ENCODE data around the gene RASA2.
"Not testable (repeated sequence)": the region's sequence is repeated elsewhere in the genome, so short reads cannot be mapped to it uniquely, and the experiment has no call there.

RASA2 gene

DNA sequence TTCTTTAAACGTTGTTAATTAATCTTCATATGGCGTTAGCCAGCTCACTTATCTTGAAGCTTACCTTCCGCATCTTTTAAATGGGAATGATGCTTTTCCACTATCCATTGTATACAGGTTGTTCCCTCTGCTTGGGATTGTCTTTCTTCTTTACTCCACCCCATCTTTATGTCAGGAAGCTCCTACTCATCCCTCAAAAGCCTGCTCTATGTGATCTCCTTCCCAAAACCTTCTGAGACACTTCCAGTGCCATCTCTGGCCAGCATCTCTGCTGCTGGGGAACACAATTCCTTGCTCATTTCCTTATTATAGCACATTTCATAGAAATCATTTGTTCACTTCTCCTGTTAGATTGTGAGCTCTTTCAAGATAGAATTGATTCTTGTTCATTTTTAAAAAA lies 4.3 kb downstream of the RASA2 start:
- no peak for DNase-seq (ENCODE audit: low read depth)
- in situ Hi-C loops (cut with HindIII; ENCODE audit: low sequenced_read_pairs), result no loop called here
- TF ChIP-seq, protein P1, sequence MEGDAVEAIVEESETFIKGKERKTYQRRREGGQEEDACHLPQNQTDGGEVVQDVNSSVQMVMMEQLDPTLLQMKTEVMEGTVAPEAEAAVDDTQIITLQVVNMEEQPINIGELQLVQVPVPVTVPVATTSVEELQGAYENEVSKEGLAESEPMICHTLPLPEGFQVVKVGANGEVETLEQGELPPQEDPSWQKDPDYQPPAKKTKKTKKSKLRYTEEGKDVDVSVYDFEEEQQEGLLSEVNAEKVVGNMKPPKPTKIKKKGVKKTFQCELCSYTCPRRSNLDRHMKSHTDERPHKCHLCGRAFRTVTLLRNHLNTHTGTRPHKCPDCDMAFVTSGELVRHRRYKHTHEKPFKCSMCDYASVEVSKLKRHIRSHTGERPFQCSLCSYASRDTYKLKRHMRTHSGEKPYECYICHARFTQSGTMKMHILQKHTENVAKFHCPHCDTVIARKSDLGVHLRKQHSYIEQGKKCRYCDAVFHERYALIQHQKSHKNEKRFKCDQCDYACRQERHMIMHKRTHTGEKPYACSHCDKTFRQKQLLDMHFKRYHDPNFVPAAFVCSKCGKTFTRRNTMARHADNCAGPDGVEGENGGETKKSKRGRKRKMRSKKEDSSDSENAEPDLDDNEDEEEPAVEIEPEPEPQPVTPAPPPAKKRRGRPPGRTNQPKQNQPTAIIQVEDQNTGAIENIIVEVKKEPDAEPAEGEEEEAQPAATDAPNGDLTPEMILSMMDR (IDR thresholded peaks at IDR 0.05; ENCODE audit: low read depth, low read length, missing control alignments), result no peak
- no peak overlapping the region for H3K4me3 ChIP-seq (ENCODE audit: low read depth, low read length)

DNA sequence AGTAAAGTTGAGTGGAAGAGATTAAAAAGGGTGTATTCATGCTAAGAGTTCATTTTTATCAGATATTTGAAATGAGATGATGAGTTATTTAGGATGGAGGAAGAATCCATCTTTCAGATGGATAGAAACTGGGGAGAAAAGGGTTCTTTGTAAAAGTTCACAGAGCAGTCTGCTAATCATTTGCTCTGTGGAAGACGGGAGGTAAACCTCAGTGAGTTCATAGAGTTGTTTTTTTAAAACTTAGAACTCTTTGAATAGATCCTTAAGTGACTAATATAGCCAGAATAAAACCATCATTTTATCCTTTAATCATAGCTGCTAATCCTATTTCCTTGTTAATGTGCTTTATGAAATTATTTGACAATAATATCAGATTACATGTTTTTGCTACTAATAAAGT lies 5.1 kb downstream of the RASA2 start:
- TF ChIP-seq, protein P1 (IDR thresholded peaks at IDR 0.05; ENCODE audit: low read depth, low read length, missing control alignments), result no peak
- no peak for DNase-seq (ENCODE audit: low read depth)
- in situ Hi-C loops (cut with HindIII; ENCODE audit: low sequenced_read_pairs), result no loop called here

DNA sequence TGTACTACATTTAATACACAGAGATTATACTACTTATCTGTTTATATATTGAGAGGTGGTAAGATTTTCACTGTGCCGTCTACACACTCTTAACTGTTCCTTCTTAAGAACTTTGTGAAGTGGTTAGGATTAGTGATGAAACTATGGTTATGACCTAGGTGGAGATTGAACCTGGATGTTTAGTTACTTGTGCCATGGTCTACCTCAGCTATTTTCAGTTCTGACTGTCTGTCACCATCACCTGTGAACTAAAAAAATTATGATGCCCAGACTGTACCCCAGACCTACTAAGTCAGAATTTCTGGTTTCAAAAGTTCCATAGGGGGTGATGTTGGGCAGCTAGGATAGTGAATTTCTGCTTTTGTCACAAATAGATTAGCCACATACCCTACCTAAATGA lies 6.4 kb downstream of the RASA2 start:
- TF ChIP-seq, protein P1 (IDR thresholded peaks at IDR 0.05; ENCODE audit: low read depth, low read length, missing control alignments), result no peak
- in situ Hi-C loops (cut with HindIII; ENCODE audit: low sequenced_read_pairs), result no loop called here
- H3K4me3 ChIP-seq (ENCODE audit: low read depth, low read length), result no peak overlapping the region
- DNase-seq (ENCODE audit: low read depth), result no peak

More for the DNA sequence above, 5.1 kb downstream of the RASA2 start:
- H3K4me3 ChIP-seq (ENCODE audit: low read depth, low read length), result no peak overlapping the region

DNA sequence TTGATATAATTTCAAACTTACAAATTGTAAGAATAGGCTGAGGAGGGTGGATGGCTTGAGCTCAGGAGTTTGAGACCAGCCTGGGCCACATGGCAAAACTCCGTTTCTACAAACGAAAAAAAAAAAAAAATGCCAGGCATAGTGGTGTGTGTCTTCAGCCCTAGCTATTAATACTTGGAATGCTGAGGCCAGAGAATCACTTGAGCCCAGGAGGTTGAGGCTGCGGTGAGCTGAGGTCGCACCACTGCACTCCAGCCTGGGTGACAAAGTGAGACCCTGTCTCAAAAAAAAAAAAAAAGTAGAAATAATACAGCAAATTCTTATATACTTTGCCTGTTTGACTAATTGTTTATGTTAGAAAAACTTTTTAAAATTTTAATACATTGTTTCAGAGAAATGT lies 10.8 kb downstream of the RASA2 start:
- H3K4me3 ChIP-seq (ENCODE audit: low read depth, low read length); DNase-seq (ENCODE audit: low read depth); in situ Hi-C loops (cut with HindIII; ENCODE audit: low sequenced_read_pairs): not testable (repeated sequence)

DNA sequence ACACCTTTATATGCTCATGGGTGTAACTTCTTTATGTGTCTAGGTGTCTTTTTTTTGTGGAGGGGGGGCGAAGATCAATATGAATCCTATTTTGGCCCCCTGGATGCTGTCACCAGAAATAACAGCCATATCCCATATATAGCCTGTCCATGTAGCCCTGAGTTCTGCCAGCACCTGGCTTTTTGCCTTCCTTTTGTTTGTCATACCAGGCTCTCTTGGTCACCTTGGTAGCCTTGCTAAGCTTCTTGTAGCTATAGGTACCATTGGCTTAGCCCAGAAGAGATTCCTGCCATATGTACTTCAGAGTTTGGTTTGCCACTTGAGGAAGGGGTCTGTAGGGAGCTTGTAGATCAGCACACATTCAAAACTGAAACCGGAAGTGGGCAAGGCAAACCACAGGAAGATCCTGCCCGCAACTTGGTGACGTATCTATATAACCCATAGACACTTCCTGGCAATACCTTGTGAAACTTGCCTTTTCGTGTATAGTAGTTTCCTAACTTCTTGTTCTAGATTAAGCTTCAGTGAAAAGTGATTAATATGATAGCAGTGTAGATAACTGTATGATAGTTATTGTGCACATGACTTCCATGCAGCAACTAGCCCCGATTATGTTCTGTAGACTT lies 11.9 kb downstream of the RASA2 start:
- H3K4me3 ChIP-seq (ENCODE audit: low read depth, low read length), result no peak overlapping the region
- no peak for DNase-seq (ENCODE audit: low read depth)
- in situ Hi-C loops (cut with HindIII; ENCODE audit: low sequenced_read_pairs), result no loop called here
- TF ChIP-seq, protein P1 (IDR thresholded peaks at IDR 0.05; ENCODE audit: low read depth, low read length, missing control alignments), result no peak

DNA sequence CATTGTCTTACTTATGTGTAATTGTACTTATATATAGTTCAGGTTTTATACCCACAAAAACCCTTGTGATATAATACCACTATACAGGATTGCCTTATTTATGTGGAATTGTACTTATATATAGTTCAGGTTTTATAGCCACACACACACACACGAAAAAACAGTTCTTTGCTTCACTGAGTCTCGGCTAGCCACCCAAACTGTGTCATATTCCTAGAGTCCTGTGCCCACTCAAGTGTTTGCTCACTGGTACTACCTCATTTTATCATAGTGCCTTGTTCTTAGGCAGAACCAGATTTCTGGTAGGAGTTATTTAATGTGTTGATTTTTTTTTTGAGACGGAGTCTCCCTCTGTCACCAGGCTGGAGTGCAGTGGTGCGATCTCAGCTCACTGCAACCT lies 12.5 kb downstream of the RASA2 start:
- in situ Hi-C loops (cut with HindIII; ENCODE audit: low sequenced_read_pairs), result no loop called here
- no peak for DNase-seq (ENCODE audit: low read depth)
- no peak overlapping the region for H3K4me3 ChIP-seq (ENCODE audit: low read depth, low read length)
- TF ChIP-seq, protein P1 (IDR thresholded peaks at IDR 0.05; ENCODE audit: low read depth, low read length, missing control alignments), result no peak

DNA sequence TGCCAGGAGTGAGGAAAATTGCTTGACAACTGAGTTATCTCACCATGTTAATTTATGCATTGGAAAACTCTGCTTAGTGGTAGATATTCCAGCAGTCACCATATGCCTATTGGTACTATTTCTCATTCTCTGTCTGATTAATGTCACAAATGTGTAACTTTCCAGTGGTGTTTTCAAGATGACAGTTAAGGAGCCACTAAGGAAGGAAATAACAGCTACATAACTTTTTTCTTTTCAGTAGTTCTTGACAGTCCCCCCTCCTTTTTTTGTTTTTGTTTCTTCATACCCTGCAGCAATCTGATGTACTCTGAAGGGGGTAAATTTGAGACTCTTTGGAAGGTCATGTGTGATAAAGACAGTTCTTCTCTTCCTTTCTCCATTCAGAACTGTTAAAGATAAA lies 13.1 kb downstream of the RASA2 start:
- no peak overlapping the region for H3K4me3 ChIP-seq (ENCODE audit: low read depth, low read length)
- TF ChIP-seq, protein P1 (IDR thresholded peaks at IDR 0.05; ENCODE audit: low read depth, low read length, missing control alignments), result no peak
- no peak for DNase-seq (ENCODE audit: low read depth)
- in situ Hi-C loops (cut with HindIII; ENCODE audit: low sequenced_read_pairs), result no loop called here

All from astrocyte of the cerebellum (primary cell).